Measurements from ENCODE around the gene RHOB.

DNA sequence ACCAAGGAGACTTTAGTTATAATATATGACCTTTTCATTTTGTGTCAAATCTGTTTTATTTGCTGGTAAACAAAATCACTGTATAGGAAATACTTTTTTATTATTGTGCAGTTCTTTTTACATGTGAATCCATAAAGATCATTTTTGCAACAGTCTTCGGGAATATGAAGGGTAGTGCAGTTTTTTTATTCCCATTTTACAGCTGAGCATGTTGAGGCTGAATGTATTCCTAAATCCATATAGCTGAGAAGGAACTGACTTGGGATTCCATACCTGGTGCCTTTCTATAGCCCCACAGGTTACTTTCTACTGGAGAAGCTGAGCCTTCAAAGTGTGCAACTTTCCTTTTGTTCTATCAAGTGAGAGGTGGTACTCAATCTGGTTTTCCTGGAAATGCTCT is 29.6 kb downstream of the RHOB start:
- TF ChIP-seq POLR2AphosphoS5 (IDR thresholded peaks at IDR 0.05; ENCODE audit: low read depth, low read length), result no peak
- no peak for TF ChIP-seq TAF1 (IDR thresholded peaks at IDR 0.05; ENCODE audit: borderline replicate concordance, low read depth, low read length)

Measured in GM12892 (cell line).